Measurements from ENCODE around the gene C3orf20.

DNA sequence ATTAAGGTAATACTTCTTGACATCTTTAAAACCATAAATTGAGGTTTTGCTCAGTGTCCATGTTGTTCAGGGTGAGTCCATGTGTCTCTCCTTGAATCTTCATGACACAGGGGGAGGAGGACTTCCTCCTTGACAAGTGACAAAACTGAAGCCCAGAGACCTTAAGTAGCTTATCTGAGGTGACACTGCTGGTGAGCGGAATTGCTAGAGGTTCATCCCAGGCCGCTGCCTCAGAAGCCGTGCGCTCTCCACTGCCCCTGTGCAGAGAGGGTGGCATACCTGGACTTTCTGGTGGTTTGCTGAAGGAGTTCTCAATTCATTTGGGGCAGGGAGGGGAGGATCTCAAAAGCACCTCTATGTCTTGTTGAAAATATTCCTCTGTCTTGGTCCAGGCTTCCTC is 46.5 kb upstream of the C3orf20 start:
- TF ChIP-seq, protein P1, sequence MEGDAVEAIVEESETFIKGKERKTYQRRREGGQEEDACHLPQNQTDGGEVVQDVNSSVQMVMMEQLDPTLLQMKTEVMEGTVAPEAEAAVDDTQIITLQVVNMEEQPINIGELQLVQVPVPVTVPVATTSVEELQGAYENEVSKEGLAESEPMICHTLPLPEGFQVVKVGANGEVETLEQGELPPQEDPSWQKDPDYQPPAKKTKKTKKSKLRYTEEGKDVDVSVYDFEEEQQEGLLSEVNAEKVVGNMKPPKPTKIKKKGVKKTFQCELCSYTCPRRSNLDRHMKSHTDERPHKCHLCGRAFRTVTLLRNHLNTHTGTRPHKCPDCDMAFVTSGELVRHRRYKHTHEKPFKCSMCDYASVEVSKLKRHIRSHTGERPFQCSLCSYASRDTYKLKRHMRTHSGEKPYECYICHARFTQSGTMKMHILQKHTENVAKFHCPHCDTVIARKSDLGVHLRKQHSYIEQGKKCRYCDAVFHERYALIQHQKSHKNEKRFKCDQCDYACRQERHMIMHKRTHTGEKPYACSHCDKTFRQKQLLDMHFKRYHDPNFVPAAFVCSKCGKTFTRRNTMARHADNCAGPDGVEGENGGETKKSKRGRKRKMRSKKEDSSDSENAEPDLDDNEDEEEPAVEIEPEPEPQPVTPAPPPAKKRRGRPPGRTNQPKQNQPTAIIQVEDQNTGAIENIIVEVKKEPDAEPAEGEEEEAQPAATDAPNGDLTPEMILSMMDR (conservative IDR thresholded peaks at IDR 0.05): no peak
- TF ChIP-seq ZFX (IDR thresholded peaks at IDR 0.05): no peak
